ENCODE results near the gene KDM4C. TPM values are rescaled to one million over a fixed set of nuclear protein-coding genes. Genes with fewer than 3 reads are reported as not detected.

KDM4C gene
- total RNA-seq, 4 donors from 2014 or later: 75.0 to 95.9 (median 88.9) TPM

- DNase-seq: no peak
- in situ Hi-C loops (cut with MboI; ENCODE audit: low pct_ligation_motif_present in 1 of 4, low pct_unique_long_range_greater_than_20kb in 1 of 4, low sequenced_read_pairs in 3 of 4): no loop called here
Observed at GRCh38 chr9:6764011-6764410, 6.2 kb downstream of the KDM4C start.

GRCh38 chr9:6764523-6764922 lies 6.8 kb downstream of the KDM4C start:
- in situ Hi-C loops (cut with MboI; ENCODE audit: low pct_ligation_motif_present in 1 of 4, low pct_unique_long_range_greater_than_20kb in 1 of 4, low sequenced_read_pairs in 3 of 4): no loop called here
- Histone ChIP-seq H3K4me1 (peaks cover 0 to 30% (median 7%) of the 10 kb centered on the region in 4 donors), H3K4me3 (no peak overlapping the region), H3K27me3 (no peaks in the 10 kb centered on the region), H3K27ac (no peak overlapping the region), H3K9me3 (no peaks in the 10 kb centered on the region), H3K36me3 (no peaks in the 10 kb centered on the region)
- intact Hi-C loops (cut with DNase I; ENCODE audit: low total_unique reads): no loop called here
- no peak for DNase-seq
- TF ChIP-seq POLR2A (IDR thresholded peaks at IDR 0.05) (no peak), POLR2AphosphoS5 (IDR thresholded peaks at IDR 0.05) (no peak)

More at GRCh38 chr9:6764011-6764410, 6.2 kb downstream of the KDM4C start:
- Histone ChIP-seq H3K4me3 (no peak overlapping the region), H3K27me3 (no peaks in the 10 kb centered on the region), H3K36me3 (no peaks in the 10 kb centered on the region), H3K4me1 (peaks cover 0 to 29% (median 10%) of the 10 kb centered on the region in 4 donors), H3K27ac (no peak overlapping the region), H3K9me3 (no peaks in the 10 kb centered on the region)
- TF ChIP-seq CTCF (IDR thresholded peaks at IDR 0.05): no peak
- TF ChIP-seq EP300 (IDR thresholded peaks at IDR 0.05; ENCODE audit: low read depth): no peak
- TF ChIP-seq POLR2A (IDR thresholded peaks at IDR 0.05): no peak
- no peak for TF ChIP-seq POLR2AphosphoS5 (IDR thresholded peaks at IDR 0.05)
- intact Hi-C loops (cut with DNase I; ENCODE audit: low total_unique reads): no loop called here
- 97 to 100% methylated on average over 2 of the region's 2 CpGs for WGBS, 2 donors (ENCODE audit: low coverage in 1 of 2)

- no peaks in the 10 kb centered on the region for H3K27me3 ChIP-seq
- in situ Hi-C loops (cut with MboI; ENCODE audit: low pct_ligation_motif_present in 1 of 4, low pct_unique_long_range_greater_than_20kb in 1 of 4, low sequenced_read_pairs in 3 of 4) (no loop called here), intact Hi-C loops (cut with DNase I; ENCODE audit: low total_unique reads) (no loop called here)
- DNase-seq: no peak
- no peaks in the 10 kb centered on the region for H3K9me3 ChIP-seq
- no peak overlapping the region for H3K27ac ChIP-seq
- TF ChIP-seq POLR2AphosphoS5 (IDR thresholded peaks at IDR 0.05): no peak
- TF ChIP-seq POLR2A (IDR thresholded peaks at IDR 0.05): no peak
- no peak for TF ChIP-seq EP300 (IDR thresholded peaks at IDR 0.05; ENCODE audit: low read depth)
- TF ChIP-seq CTCF (IDR thresholded peaks at IDR 0.05): no peak
- peaks cover 0 to 26% (median 4%) of the 10 kb centered on the region in 4 donors for H3K4me1 ChIP-seq
- H3K4me3 ChIP-seq: no peak overlapping the region
- WGBS, 2 donors (ENCODE audit: low coverage in 1 of 2): 100% methylated on average over 1 of the region's 1 CpG; no CpG with 5 or more reads in 1 of the 2 donors
- H3K36me3 ChIP-seq: no peaks in the 10 kb centered on the region
Observed at GRCh38 chr9:6764950-6765349, 7.2 kb downstream of the KDM4C start.

GRCh38 chr9:6765396-6765795 lies 7.6 kb downstream of the KDM4C start:
- H3K27ac ChIP-seq: no peak overlapping the region
- in situ Hi-C loops (cut with MboI; ENCODE audit: low pct_ligation_motif_present in 1 of 4, low pct_unique_long_range_greater_than_20kb in 1 of 4, low sequenced_read_pairs in 3 of 4): no loop called here

More at GRCh38 chr9:6765396-6765795, 7.6 kb downstream of the KDM4C start:
- Histone ChIP-seq H3K36me3 (no peaks in the 10 kb centered on the region), H3K4me1 (peaks cover 0 to 24% (median 2%) of the 10 kb centered on the region in 4 donors), H3K4me3 (no peak overlapping the region), H3K27me3 (no peaks in the 10 kb centered on the region), H3K9me3 (no peaks in the 10 kb centered on the region)
- intact Hi-C loops (cut with DNase I; ENCODE audit: low total_unique reads): no loop called here
- TF ChIP-seq POLR2AphosphoS5 (IDR thresholded peaks at IDR 0.05) (no peak), CTCF (IDR thresholded peaks at IDR 0.05) (no peak), EP300 (IDR thresholded peaks at IDR 0.05; ENCODE audit: low read depth) (no peak), POLR2A (IDR thresholded peaks at IDR 0.05) (no peak)
- no peak for DNase-seq
- whole genome bisulfite sequencing, 2 donors (ENCODE audit: low coverage in 1 of 2): 74 to 87% methylated on average over 3 of the region's 3 CpGs
